WTC11 (cell line): Measurements from ENCODE around the gene ADIPOR2. TPM values are rescaled to one million over a fixed set of nuclear protein-coding genes. Genes with fewer than 3 reads are reported as not detected.

ENCODE experiments used
- ATAC-seq: fragments of 200-7000 bp; cut with Tn5 transposase; 2 replicates; pipeline ENCODE4 v1.10.0; 2021; ENCODE audit warnings: mild to moderate bottlenecking, moderate library complexity
- CTCF ChIA-PET: fragments of 300-600 bp; sonication (Branson Sonifier 250); formaldehyde crosslinking; loops from one replicate; lab custom pipeline; 2021; ENCODE audit warnings: antibody characterized with exemption; lab: Charles Lee
- POLR2A ChIA-PET: fragments of 350-600 bp; sonication (Branson Sonifier 250); formaldehyde crosslinking; loops from one replicate; lab custom pipeline; 2021; ENCODE audit warnings: antibody characterized with exemption; lab: Charles Lee
- DNase-seq: peaks from one replicate; pipeline ENCODE4 v3.0.0; 2021; ENCODE audit warnings: low spot score
- H3K27ac Mint-ChIP-seq: 2 replicates; pipeline ENCODE4 v1.8.0; 2021; ENCODE audit warnings: mixed read lengths
- H3K27me3 Mint-ChIP-seq: 2 replicates; pipeline ENCODE4 v1.8.0; 2021; ENCODE audit warnings: low read depth, mild to moderate bottlenecking, moderate library complexity, mixed read lengths
- H3K36me3 Mint-ChIP-seq: 2 replicates; pipeline ENCODE4 v1.8.0; 2021; ENCODE audit warnings: mixed read lengths
- H3K4me1 Mint-ChIP-seq: 2 replicates; pipeline ENCODE4 v1.8.0; 2022; ENCODE audit warnings: mixed read lengths
- H3K4me3 Mint-ChIP-seq: 2 replicates; pipeline ENCODE4 v1.8.0; 2021; ENCODE audit warnings: mild to moderate bottlenecking, moderate library complexity, mixed read lengths
- H3K9me3 Mint-ChIP-seq: 2 replicates; pipeline ENCODE4 v1.8.0; 2021; ENCODE audit warnings: mixed read lengths
- AR ChIP-seq: fragments of 250-450 bp; sonication (Bioruptor Pico); IDR thresholded peaks from 2 replicates; pipeline ENCODE4 v1.9.0; 2021; ENCODE audit warnings: mild to moderate bottlenecking
- ATF1 ChIP-seq: sonication (generic); formaldehyde crosslinking; IDR thresholded peaks from 2 replicates; pipeline ENCODE4 v1.8.1; 2023; ENCODE audit warnings: mild to moderate bottlenecking, moderate library complexity, missing genetic modification reagents
- GRHL2 ChIP-seq: fragments of 250-450 bp; sonication (Bioruptor Pico); IDR thresholded peaks from 2 replicates; pipeline ENCODE4 v1.8.0; 2022; ENCODE audit warnings: mild to moderate bottlenecking, moderate library complexity; ENCODE audit not compliant: insufficient replicate concordance, severe bottlenecking
- IRF2 ChIP-seq: sonication (generic); formaldehyde crosslinking; IDR thresholded peaks from 2 replicates; pipeline ENCODE4 v1.8.0; 2022; ENCODE audit warnings: low read depth, missing genetic modification reagents, borderline replicate concordance
- NFE2L1 ChIP-seq: sonication (generic); formaldehyde crosslinking; IDR thresholded peaks from 2 replicates; pipeline ENCODE4 v1.8.1; 2023; ENCODE audit warnings: missing genetic modification reagents
- NR1H2 ChIP-seq: sonication (generic); formaldehyde crosslinking; IDR thresholded peaks from 2 replicates; pipeline ENCODE4 v1.9.0; 2021; ENCODE audit warnings: mild to moderate bottlenecking, moderate library complexity, missing genetic modification reagents
- SP1 ChIP-seq: sonication (generic); formaldehyde crosslinking; conservative IDR thresholded peaks from 2 replicates; pipeline ENCODE4 v1.8.1; 2022; ENCODE audit warnings: missing genetic modification reagents
- TEAD1 ChIP-seq: sonication (generic); formaldehyde crosslinking; IDR thresholded peaks from 2 replicates; pipeline ENCODE4 v1.8.0; 2022; ENCODE audit warnings: mild to moderate bottlenecking, missing genetic modification reagents
- TEAD4 ChIP-seq: sonication (generic); formaldehyde crosslinking; IDR thresholded peaks from 2 replicates; pipeline ENCODE4 v1.8.0; 2022; ENCODE audit warnings: mild to moderate bottlenecking, missing genetic modification reagents
- ZNF219 ChIP-seq: sonication (generic); formaldehyde crosslinking; IDR thresholded peaks from 2 replicates; pipeline ENCODE4 v1.8.0; 2023; ENCODE audit warnings: missing genetic modification reagents, mild to moderate bottlenecking, borderline replicate concordance
- ZNF263 ChIP-seq: sonication (generic); formaldehyde crosslinking; IDR thresholded peaks from 2 replicates; pipeline ENCODE4 v1.8.1; 2022; ENCODE audit warnings: low read depth, mild to moderate bottlenecking, moderate library complexity, missing genetic modification reagents
- ZNF416 ChIP-seq: fragments of 250-450 bp; sonication (Bioruptor Pico); IDR thresholded peaks from 2 replicates; pipeline ENCODE4 v1.9.0; 2021; ENCODE audit warnings: mild to moderate bottlenecking, inconsistent platforms
- ZNF512 ChIP-seq: sonication (generic); formaldehyde crosslinking; IDR thresholded peaks from 2 replicates; pipeline ENCODE4 v1.8.1; 2022; ENCODE audit warnings: missing genetic modification reagents, borderline replicate concordance
- total RNA-seq: library from RNA; stranded (reverse); gene quantifications from 3 replicates; pipeline ENCODE4 v1.2.3, GENCODE V29; 2021
- TF ChIP-seq, protein P1 (sequence below): sonication (generic); formaldehyde crosslinking; IDR thresholded peaks from 2 replicates; pipeline ENCODE4 v1.8.1; 2022; ENCODE audit warnings: low read depth, mild to moderate bottlenecking, moderate library complexity, missing genetic modification reagents, borderline replicate concordance
- TF ChIP-seq, protein P2 (sequence below): sonication (generic); formaldehyde crosslinking; IDR thresholded peaks from 2 replicates; pipeline ENCODE4 v1.8.0; 2022; ENCODE audit warnings: mild to moderate bottlenecking, missing genetic modification reagents
- TF ChIP-seq, protein P3 (sequence below): sonication (generic); formaldehyde crosslinking; IDR thresholded peaks from 2 replicates; pipeline ENCODE4 v1.8.1; 2023; ENCODE audit warnings: mild to moderate bottlenecking, missing genetic modification reagents
- TF ChIP-seq, protein P4 (sequence below): sonication (generic); formaldehyde crosslinking; conservative IDR thresholded peaks from 2 replicates; pipeline ENCODE4 v1.8.1; 2023; ENCODE audit warnings: mild to moderate bottlenecking, low read depth, missing genetic modification reagents, moderate library complexity
- TF ChIP-seq, protein P5 (sequence below): fragments of 250-450 bp; sonication (Bioruptor Pico); IDR thresholded peaks from 2 replicates; pipeline ENCODE4 v1.9.0; 2021; ENCODE audit warnings: mild to moderate bottlenecking

The ADIPOR2 gene
- total RNA-seq, 1 experiment from 2014 or later, result 38.4 TPM

- TF ChIP-seq ZNF219 (CRISPR knock-in tag) (no peak), TEAD1 (no peak), NR1H2 (CRISPR knock-in tag) (no peak), ZNF512 (CRISPR knock-in tag) (no peak), GRHL2 (no peak), IRF2 (CRISPR knock-in tag) (no peak), AR (CRISPR knock-in tag) (no peak), ATF1 (CRISPR knock-in tag) (no peak), TEAD4 (no peak), NFE2L1 (CRISPR knock-in tag) (no peak), ZNF263 (CRISPR knock-in tag) (no peak), ZNF416 (CRISPR knock-in tag) (no peak), SP1 (CRISPR knock-in tag) (no peak)
- TF ChIP-seq, protein P1, sequence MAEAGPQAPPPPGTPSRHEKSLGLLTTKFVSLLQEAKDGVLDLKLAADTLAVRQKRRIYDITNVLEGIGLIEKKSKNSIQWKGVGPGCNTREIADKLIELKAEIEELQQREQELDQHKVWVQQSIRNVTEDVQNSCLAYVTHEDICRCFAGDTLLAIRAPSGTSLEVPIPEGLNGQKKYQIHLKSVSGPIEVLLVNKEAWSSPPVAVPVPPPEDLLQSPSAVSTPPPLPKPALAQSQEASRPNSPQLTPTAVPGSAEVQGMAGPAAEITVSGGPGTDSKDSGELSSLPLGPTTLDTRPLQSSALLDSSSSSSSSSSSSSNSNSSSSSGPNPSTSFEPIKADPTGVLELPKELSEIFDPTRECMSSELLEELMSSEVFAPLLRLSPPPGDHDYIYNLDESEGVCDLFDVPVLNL (CRISPR knock-in tag), result no peak
- TF ChIP-seq, protein P2, sequence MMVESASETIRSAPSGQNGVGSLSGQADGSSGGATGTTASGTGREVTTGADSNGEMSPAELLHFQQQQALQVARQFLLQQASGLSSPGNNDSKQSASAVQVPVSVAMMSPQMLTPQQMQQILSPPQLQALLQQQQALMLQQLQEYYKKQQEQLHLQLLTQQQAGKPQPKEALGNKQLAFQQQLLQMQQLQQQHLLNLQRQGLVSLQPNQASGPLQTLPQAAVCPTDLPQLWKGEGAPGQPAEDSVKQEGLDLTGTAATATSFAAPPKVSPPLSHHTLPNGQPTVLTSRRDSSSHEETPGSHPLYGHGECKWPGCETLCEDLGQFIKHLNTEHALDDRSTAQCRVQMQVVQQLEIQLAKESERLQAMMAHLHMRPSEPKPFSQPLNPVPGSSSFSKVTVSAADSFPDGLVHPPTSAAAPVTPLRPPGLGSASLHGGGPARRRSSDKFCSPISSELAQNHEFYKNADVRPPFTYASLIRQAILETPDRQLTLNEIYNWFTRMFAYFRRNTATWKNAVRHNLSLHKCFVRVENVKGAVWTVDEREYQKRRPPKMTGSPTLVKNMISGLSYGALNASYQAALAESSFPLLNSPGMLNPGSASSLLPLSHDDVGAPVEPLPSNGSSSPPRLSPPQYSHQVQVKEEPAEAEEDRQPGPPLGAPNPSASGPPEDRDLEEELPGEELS (CRISPR knock-in tag), result no peak
- TF ChIP-seq, protein P3, sequence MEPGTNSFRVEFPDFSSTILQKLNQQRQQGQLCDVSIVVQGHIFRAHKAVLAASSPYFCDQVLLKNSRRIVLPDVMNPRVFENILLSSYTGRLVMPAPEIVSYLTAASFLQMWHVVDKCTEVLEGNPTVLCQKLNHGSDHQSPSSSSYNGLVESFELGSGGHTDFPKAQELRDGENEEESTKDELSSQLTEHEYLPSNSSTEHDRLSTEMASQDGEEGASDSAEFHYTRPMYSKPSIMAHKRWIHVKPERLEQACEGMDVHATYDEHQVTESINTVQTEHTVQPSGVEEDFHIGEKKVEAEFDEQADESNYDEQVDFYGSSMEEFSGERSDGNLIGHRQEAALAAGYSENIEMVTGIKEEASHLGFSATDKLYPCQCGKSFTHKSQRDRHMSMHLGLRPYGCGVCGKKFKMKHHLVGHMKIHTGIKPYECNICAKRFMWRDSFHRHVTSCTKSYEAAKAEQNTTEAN, result no peak
- TF ChIP-seq, protein P4, sequence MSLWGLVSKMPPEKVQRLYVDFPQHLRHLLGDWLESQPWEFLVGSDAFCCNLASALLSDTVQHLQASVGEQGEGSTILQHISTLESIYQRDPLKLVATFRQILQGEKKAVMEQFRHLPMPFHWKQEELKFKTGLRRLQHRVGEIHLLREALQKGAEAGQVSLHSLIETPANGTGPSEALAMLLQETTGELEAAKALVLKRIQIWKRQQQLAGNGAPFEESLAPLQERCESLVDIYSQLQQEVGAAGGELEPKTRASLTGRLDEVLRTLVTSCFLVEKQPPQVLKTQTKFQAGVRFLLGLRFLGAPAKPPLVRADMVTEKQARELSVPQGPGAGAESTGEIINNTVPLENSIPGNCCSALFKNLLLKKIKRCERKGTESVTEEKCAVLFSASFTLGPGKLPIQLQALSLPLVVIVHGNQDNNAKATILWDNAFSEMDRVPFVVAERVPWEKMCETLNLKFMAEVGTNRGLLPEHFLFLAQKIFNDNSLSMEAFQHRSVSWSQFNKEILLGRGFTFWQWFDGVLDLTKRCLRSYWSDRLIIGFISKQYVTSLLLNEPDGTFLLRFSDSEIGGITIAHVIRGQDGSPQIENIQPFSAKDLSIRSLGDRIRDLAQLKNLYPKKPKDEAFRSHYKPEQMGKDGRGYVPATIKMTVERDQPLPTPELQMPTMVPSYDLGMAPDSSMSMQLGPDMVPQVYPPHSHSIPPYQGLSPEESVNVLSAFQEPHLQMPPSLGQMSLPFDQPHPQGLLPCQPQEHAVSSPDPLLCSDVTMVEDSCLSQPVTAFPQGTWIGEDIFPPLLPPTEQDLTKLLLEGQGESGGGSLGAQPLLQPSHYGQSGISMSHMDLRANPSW (CRISPR knock-in tag), result no peak
- TF ChIP-seq, protein P5, sequence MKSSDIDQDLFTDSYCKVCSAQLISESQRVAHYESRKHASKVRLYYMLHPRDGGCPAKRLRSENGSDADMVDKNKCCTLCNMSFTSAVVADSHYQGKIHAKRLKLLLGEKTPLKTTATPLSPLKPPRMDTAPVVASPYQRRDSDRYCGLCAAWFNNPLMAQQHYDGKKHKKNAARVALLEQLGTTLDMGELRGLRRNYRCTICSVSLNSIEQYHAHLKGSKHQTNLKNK (CRISPR knock-in tag), result no peak
These were observed 110.6 kb downstream of the ADIPOR2 start for GRCh38 chr12:1801303-1801975.

More at GRCh38 chr12:1801303-1801975, 110.6 kb downstream of the ADIPOR2 start:
- no peaks in the 10 kb centered on the region; the same call in 1 of the 2 replicates for H3K27me3 Mint-ChIP-seq
- CTCF ChIA-PET, result interaction anchor here (0.6 to 1.5 kb wide), 7 partner anchors 10 to 743 kb away, joined by 3 to 15 read pairs (median 3); partner anchors contain the start of gene CACNA2D4
- POLR2A ChIA-PET, result interaction anchor here (0.7 kb wide), 1 partner anchor 146 kb away, joined by 3 read pairs; no protein-coding TSS in a partner anchor
- H3K4me1 Mint-ChIP-seq, result 0 out of 2 replicates have a peak, but pooled peaks cover 3% of the 10 kb centered on the region
- ATAC-seq (no peak), DNase-seq (no peak)
- H3K4me3 Mint-ChIP-seq, result no peak overlapping the region
- 0 out of 2 replicates have a peak, but pooled peaks cover 3% of the 10 kb centered on the region for H3K9me3 Mint-ChIP-seq
- H3K27ac Mint-ChIP-seq, result no peak overlapping the region
- no peaks in the 10 kb centered on the region for H3K36me3 Mint-ChIP-seq
